Parathyroid adenoma (tissue), 2 donors: Measurements from ENCODE around the gene LCORL.
A peak's percentile ranks its signal among the peaks of the same experiment; 100 is the strongest.

ENCODE experiments used
- H2AFZ ChIP-seq: fragments of 300-600 bp; sonication (generic); one replicate; pipeline ENCODE4 v1.7.0; 2017; ENCODE audit warnings: antibody characterized with exemption, mild to moderate bottlenecking
- H3K27ac ChIP-seq: fragments of 300-600 bp; sonication (generic); one replicate; pipeline ENCODE4 v1.7.0; 2017
- H3K27me3 ChIP-seq: fragments of 300-600 bp; sonication (generic); one replicate; pipeline ENCODE4 v1.7.0; 2017; ENCODE audit warnings: low read length; ENCODE audit not compliant: control insufficient read depth, insufficient read depth
- H3K36me3 ChIP-seq: fragments of 300-600 bp; sonication (generic); one replicate; pipeline ENCODE4 v1.7.0; 2017; ENCODE audit warnings: low read length; ENCODE audit not compliant: control insufficient read depth, insufficient read depth
- H3K4me1 ChIP-seq: fragments of 300-600 bp; sonication (generic); one replicate; pipeline ENCODE4 v1.7.0; 2017; ENCODE audit warnings: control low read depth
- H3K4me2 ChIP-seq: fragments of 300-600 bp; sonication (generic); one replicate; pipeline ENCODE4 v1.7.0; 2017; ENCODE audit warnings: low read length
- H3K4me3 ChIP-seq: fragments of 300-600 bp; sonication (generic); one replicate; pipeline ENCODE4 v1.7.0; 2017; ENCODE audit warnings: low read depth, low read length
- H3K79me2 ChIP-seq: fragments of 300-600 bp; sonication (generic); one replicate; pipeline ENCODE4 v1.7.0; 2017; ENCODE audit warnings: control low read depth
- H3K9ac ChIP-seq: fragments of 300-600 bp; sonication (generic); one replicate; pipeline ENCODE4 v1.7.0; 2017; ENCODE audit warnings: mild to moderate bottlenecking
- H3K9me3 ChIP-seq: fragments of 300-600 bp; sonication (generic); one replicate; pipeline ENCODE4 v1.7.0; 2017; ENCODE audit warnings: low read length; ENCODE audit not compliant: control insufficient read depth
- TF ChIP-seq, protein P1 (sequence below): fragments of 300-600 bp; sonication (generic); IDR thresholded peaks from one replicate; pipeline ENCODE4 v1.7.0; 2017; ENCODE audit warnings: antibody characterized with exemption, mild to moderate bottlenecking
- donor health status: primary hyperparathyroidism.

LCORL gene

GRCh38 chr4:17810260-17811077 lies 211.1 kb downstream of the LCORL start, which contains the start of the genes DCAF16 and NCAPG:
DCAF16 (minus strand) TSS chr4:17810757; CDS start chr4:17804141, 6,616 bp downstream.
NCAPG (plus strand) TSS chr4:17810979; CDS start chr4:17811078, 99 bp downstream.
- peaks cover 4% of the 10 kb centered on the region for H3K4me1 ChIP-seq

GRCh38 chr4:17809667-17810066 lies 211.9 kb downstream of the LCORL start:
- H3K36me3 ChIP-seq: no peaks in the 10 kb centered on the region
- TF ChIP-seq, protein P1, sequence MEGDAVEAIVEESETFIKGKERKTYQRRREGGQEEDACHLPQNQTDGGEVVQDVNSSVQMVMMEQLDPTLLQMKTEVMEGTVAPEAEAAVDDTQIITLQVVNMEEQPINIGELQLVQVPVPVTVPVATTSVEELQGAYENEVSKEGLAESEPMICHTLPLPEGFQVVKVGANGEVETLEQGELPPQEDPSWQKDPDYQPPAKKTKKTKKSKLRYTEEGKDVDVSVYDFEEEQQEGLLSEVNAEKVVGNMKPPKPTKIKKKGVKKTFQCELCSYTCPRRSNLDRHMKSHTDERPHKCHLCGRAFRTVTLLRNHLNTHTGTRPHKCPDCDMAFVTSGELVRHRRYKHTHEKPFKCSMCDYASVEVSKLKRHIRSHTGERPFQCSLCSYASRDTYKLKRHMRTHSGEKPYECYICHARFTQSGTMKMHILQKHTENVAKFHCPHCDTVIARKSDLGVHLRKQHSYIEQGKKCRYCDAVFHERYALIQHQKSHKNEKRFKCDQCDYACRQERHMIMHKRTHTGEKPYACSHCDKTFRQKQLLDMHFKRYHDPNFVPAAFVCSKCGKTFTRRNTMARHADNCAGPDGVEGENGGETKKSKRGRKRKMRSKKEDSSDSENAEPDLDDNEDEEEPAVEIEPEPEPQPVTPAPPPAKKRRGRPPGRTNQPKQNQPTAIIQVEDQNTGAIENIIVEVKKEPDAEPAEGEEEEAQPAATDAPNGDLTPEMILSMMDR: no peak
- H3K27ac ChIP-seq: peak overlapping the region; percentile 94
- H3K4me3 ChIP-seq: peak overlapping the region; percentile 87
- H3K9ac ChIP-seq: no peak overlapping the region
- peaks cover 4% of the 10 kb centered on the region for H3K4me1 ChIP-seq
- H3K27me3 ChIP-seq: no peaks in the 10 kb centered on the region
- no peak overlapping the region for H2AFZ ChIP-seq
- no peaks in the 10 kb centered on the region for H3K9me3 ChIP-seq
- H3K4me2 ChIP-seq: peak overlapping the region; percentile 82
- peaks cover 11% of the 10 kb centered on the region for H3K79me2 ChIP-seq

More at GRCh38 chr4:17810260-17811077, 211.1 kb downstream of the LCORL start, which contains the start of the genes DCAF16 and NCAPG:
- Histone ChIP-seq H3K9me3 (no peaks in the 10 kb centered on the region), H3K36me3 (no peaks in the 10 kb centered on the region), H3K79me2 (peaks cover 11% of the 10 kb centered on the region), H3K27ac (peak within 1 kb of the TSS; percentile 94), H3K9ac (peak within 1 kb of the TSS; percentile 76), H3K4me3 (peak within 1 kb of the TSS; percentile 87), H2AFZ (peak within 1 kb of the TSS; percentile 92), H3K27me3 (no peaks in the 10 kb centered on the region), H3K4me2 (peak within 1 kb of the TSS; percentile 89)
- TF ChIP-seq, protein P1: no peak

DNA sequence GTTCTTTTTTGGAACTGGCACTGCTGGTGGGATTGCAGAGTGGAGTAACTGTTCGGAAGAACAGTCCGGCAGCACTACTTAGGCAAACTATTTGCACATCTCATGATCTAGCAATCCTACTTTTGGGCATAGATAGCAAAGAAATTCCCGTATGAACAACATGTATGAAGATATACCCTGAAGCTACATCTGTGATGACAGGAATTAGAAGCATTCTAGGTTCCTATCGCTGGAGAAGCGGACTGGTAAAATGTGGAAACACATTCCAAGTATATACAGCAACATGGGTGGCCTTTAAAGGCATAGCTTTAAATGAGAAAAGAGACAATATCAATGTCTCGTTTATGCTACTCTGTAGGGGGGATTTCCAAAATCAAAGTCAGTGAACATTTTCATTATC lies 214.1 kb downstream of the LCORL start:
- no peak overlapping the region for H3K4me3 ChIP-seq
- H3K4me1 ChIP-seq: peaks cover 4% of the 10 kb centered on the region
- no peak overlapping the region for H2AFZ ChIP-seq
- TF ChIP-seq, protein P1: no peak
- no peak overlapping the region for H3K9ac ChIP-seq
- H3K27ac ChIP-seq: no peak overlapping the region
- no peaks in the 10 kb centered on the region for H3K27me3 ChIP-seq
- H3K4me2 ChIP-seq: peak overlapping the region; percentile 5
- no peaks in the 10 kb centered on the region for H3K36me3 ChIP-seq
- peaks cover 14% of the 10 kb centered on the region for H3K79me2 ChIP-seq
- H3K9me3 ChIP-seq: no peaks in the 10 kb centered on the region

GRCh38 chr4:17805580-17806155 lies 215.9 kb downstream of the LCORL start:
- Histone ChIP-seq H3K27me3 (no peaks in the 10 kb centered on the region), H2AFZ (no peak overlapping the region), H3K9ac (no peak overlapping the region), H3K4me3 (no peak overlapping the region), H3K9me3 (no peaks in the 10 kb centered on the region), H3K4me1 (peaks cover 4% of the 10 kb centered on the region), H3K4me2 (no peak overlapping the region), H3K36me3 (no peaks in the 10 kb centered on the region), H3K27ac (no peak overlapping the region), H3K79me2 (peaks cover 14% of the 10 kb centered on the region)
- TF ChIP-seq, protein P1: no peak
